ENCODE results near the gene ASAP3.

ASAP3 gene

GRCh38 chr1:23497777-23498439 is 13.9 kb upstream of the ASAP3 start:
- no peak for TF ChIP-seq GATA3 (IDR thresholded peaks at IDR 0.05; ENCODE audit: low read depth, low read length)
- TF ChIP-seq GATA2 (IDR thresholded peaks at IDR 0.05; ENCODE audit: low read depth, low read length) = no peak

GRCh38 chr1:23496490-23497181 is 12.7 kb upstream of the ASAP3 start:
- TF ChIP-seq GATA2 (IDR thresholded peaks at IDR 0.05; ENCODE audit: low read depth, low read length) (no peak), GATA3 (IDR thresholded peaks at IDR 0.05; ENCODE audit: low read depth, low read length) (no peak)

- TF ChIP-seq GATA2 (IDR thresholded peaks at IDR 0.05; ENCODE audit: low read depth, low read length) (no peak), GATA3 (IDR thresholded peaks at IDR 0.05; ENCODE audit: low read depth, low read length) (no peak)
Measured at GRCh38 chr1:23492132-23492720, 8.2 kb upstream of the ASAP3 start.

- TF ChIP-seq GATA2 (IDR thresholded peaks at IDR 0.05; ENCODE audit: low read depth, low read length) (no peak), GATA3 (IDR thresholded peaks at IDR 0.05; ENCODE audit: low read depth, low read length) (no peak)
Measured at GRCh38 chr1:23489842-23490241, 5.9 kb upstream of the ASAP3 start.

- TF ChIP-seq GATA2 (IDR thresholded peaks at IDR 0.05; ENCODE audit: low read depth, low read length) = no peak
- no peak for TF ChIP-seq GATA3 (IDR thresholded peaks at IDR 0.05; ENCODE audit: low read depth, low read length)
Measured at GRCh38 chr1:23485002-23485332, 988 bp upstream of the ASAP3 start.

- TF ChIP-seq GATA2 (IDR thresholded peaks at IDR 0.05; ENCODE audit: low read depth, low read length) (no peak), GATA3 (IDR thresholded peaks at IDR 0.05; ENCODE audit: low read depth, low read length) (no peak)
Measured at GRCh38 chr1:23484253-23485001, 448 bp upstream of the ASAP3 start.

- TF ChIP-seq GATA3 (IDR thresholded peaks at IDR 0.05; ENCODE audit: low read depth, low read length) = no peak
- no peak for TF ChIP-seq GATA2 (IDR thresholded peaks at IDR 0.05; ENCODE audit: low read depth, low read length)
Measured at GRCh38 chr1:23481904-23482303, 2.1 kb downstream of the ASAP3 start.

GRCh38 chr1:23481026-23481597 is 2.9 kb downstream of the ASAP3 start:
- TF ChIP-seq GATA3 (IDR thresholded peaks at IDR 0.05; ENCODE audit: low read depth, low read length) (no peak), GATA2 (IDR thresholded peaks at IDR 0.05; ENCODE audit: low read depth, low read length) (no peak)

GRCh38 chr1:23480187-23481025 is 3.6 kb downstream of the ASAP3 start:
- TF ChIP-seq GATA3 (IDR thresholded peaks at IDR 0.05; ENCODE audit: low read depth, low read length) (no peak), GATA2 (IDR thresholded peaks at IDR 0.05; ENCODE audit: low read depth, low read length) (no peak)

- TF ChIP-seq GATA3 (IDR thresholded peaks at IDR 0.05; ENCODE audit: low read depth, low read length) (no peak), GATA2 (IDR thresholded peaks at IDR 0.05; ENCODE audit: low read depth, low read length) (no peak)
Measured at GRCh38 chr1:23479666-23479941, 4.4 kb downstream of the ASAP3 start.

GRCh38 chr1:23478896-23479665 is 4.9 kb downstream of the ASAP3 start:
- TF ChIP-seq GATA3 (IDR thresholded peaks at IDR 0.05; ENCODE audit: low read depth, low read length) = no peak
- TF ChIP-seq GATA2 (IDR thresholded peaks at IDR 0.05; ENCODE audit: low read depth, low read length) = no peak

GRCh38 chr1:23477359-23478144 is 6.4 kb downstream of the ASAP3 start:
- TF ChIP-seq GATA3 (IDR thresholded peaks at IDR 0.05; ENCODE audit: low read depth, low read length) (no peak), GATA2 (IDR thresholded peaks at IDR 0.05; ENCODE audit: low read depth, low read length) (no peak)

Data from SH-SY5Y (cell line).